OCI-LY3 (cell line): ENCODE measurements around the gene MSMO1.

Source experiments
- EZH2phosphoT487 ChIP-seq: fragments of 200-600 bp; shearing (Covaris generic); IDR thresholded peaks from 2 replicates; pipeline ENCODE4 v1.6.1; 2018; ENCODE audit warnings: antibody characterized with exemption, mixed run types, low read depth
- TF ChIP-seq, protein P1 (sequence below): fragments of 200-600, 300-600 bp; sonication (generic); IDR thresholded peaks from 2 replicates; pipeline ENCODE4 v1.5.1; 2014; ENCODE audit warnings: antibody characterized with exemption, low read length, low read depth

DNA sequence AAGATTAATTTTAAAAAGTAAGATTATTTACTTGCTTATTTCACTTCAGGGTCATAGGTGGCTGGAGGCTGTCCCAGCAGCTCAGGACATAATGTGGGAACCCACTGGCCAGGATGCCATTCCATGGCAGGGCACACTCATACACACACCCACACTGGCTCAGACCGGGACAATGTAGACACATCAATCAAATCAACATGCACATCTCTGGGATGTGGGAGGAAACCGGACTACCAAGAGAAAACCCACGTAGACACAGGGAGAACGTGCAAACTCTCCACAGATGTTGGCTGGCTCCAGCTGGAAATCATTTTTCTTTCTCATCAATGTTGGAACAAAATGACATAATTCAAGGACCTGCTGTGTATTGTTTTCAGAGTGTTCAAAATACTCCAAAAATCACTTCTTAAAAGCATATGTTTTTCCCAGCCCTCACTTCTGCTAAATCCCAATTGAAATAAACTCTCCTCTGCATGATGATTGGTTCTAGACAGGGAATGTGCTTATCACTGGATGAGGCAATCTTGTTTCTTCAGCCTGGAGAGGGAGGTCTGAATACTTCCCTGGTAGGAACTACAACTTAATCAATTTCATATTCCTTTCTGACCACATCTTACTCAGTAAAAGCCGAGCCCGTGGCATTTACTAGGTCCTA lies 32.7 kb downstream of the MSMO1 start:
- no peak for TF ChIP-seq EZH2phosphoT487
- TF ChIP-seq, protein P1, sequence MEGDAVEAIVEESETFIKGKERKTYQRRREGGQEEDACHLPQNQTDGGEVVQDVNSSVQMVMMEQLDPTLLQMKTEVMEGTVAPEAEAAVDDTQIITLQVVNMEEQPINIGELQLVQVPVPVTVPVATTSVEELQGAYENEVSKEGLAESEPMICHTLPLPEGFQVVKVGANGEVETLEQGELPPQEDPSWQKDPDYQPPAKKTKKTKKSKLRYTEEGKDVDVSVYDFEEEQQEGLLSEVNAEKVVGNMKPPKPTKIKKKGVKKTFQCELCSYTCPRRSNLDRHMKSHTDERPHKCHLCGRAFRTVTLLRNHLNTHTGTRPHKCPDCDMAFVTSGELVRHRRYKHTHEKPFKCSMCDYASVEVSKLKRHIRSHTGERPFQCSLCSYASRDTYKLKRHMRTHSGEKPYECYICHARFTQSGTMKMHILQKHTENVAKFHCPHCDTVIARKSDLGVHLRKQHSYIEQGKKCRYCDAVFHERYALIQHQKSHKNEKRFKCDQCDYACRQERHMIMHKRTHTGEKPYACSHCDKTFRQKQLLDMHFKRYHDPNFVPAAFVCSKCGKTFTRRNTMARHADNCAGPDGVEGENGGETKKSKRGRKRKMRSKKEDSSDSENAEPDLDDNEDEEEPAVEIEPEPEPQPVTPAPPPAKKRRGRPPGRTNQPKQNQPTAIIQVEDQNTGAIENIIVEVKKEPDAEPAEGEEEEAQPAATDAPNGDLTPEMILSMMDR, result no peak
